Activated T-cell treated with anti-CD3 and anti-CD28 coated beads, Interleukin-2, amount 50 U/mL, for 1 hour (primary cell): ENCODE measurements around the gene EMP2.
"Not testable (repeated sequence)": the region's sequence is repeated elsewhere in the genome, so short reads cannot be mapped to it uniquely, and the experiment has no call there.

Experiments used
- DNase-seq: peaks from one replicate; pipeline ENCODE4 v3.0.0-alpha.2; 2020

EMP2 gene

GRCh38 chr16:10577305-10578202 is 2.8 kb downstream of the EMP2 start:
- DNase-seq, result no peak

GRCh38 chr16:10576390-10577304 is 3.8 kb downstream of the EMP2 start:
- no peak for DNase-seq

- DNase-seq, result no peak
Measured at GRCh38 chr16:10575506-10576130, 4.8 kb downstream of the EMP2 start.

- DNase-seq, result no peak
Measured at GRCh38 chr16:10572611-10573010, 7.8 kb downstream of the EMP2 start.

GRCh38 chr16:10571354-10571753 is 9.0 kb downstream of the EMP2 start:
- no peak for DNase-seq

- no peak for DNase-seq
Measured at GRCh38 chr16:10569621-10570020, 10.8 kb downstream of the EMP2 start.

GRCh38 chr16:10566613-10567012 is 13.8 kb downstream of the EMP2 start:
- no peak for DNase-seq

GRCh38 chr16:10565167-10565566 is 15.2 kb downstream of the EMP2 start:
- no peak for DNase-seq

GRCh38 chr16:10564591-10564990 is 15.8 kb downstream of the EMP2 start:
- DNase-seq, result no peak

- DNase-seq, result no peak
Measured at GRCh38 chr16:10562361-10562899, 18.0 kb downstream of the EMP2 start.

- DNase-seq, result no peak
Measured at GRCh38 chr16:10561425-10561824, 19.0 kb downstream of the EMP2 start.

- no peak for DNase-seq
Measured at GRCh38 chr16:10561001-10561400, 19.4 kb downstream of the EMP2 start.

- DNase-seq, result not testable (repeated sequence)
Measured at GRCh38 chr16:10559792-10560191, 20.6 kb downstream of the EMP2 start.

- no peak for DNase-seq
Measured at GRCh38 chr16:10558746-10559641, 21.4 kb downstream of the EMP2 start.

GRCh38 chr16:10558305-10558704 is 22.1 kb downstream of the EMP2 start:
- no peak for DNase-seq

GRCh38 chr16:10557750-10558149 is 22.6 kb downstream of the EMP2 start:
- DNase-seq, result no peak

GRCh38 chr16:10556236-10556635 is 24.2 kb downstream of the EMP2 start:
- no peak for DNase-seq

GRCh38 chr16:10554569-10554968 is 25.8 kb downstream of the EMP2 start:
- no peak for DNase-seq

GRCh38 chr16:10552998-10553491 is 27.4 kb downstream of the EMP2 start:
- DNase-seq, result peak; percentile 49

- DNase-seq, result no peak
Measured at GRCh38 chr16:10552281-10552680, 28.1 kb downstream of the EMP2 start.

- DNase-seq, result no peak
Measured at GRCh38 chr16:10551881-10552280, 28.5 kb downstream of the EMP2 start.

GRCh38 chr16:10548404-10548803 is 32.0 kb downstream of the EMP2 start:
- no peak for DNase-seq
